Left renal pelvis (tissue), 4 donors: Measurements from ENCODE around the gene KRT10. TPM values are rescaled to one million over a fixed set of nuclear protein-coding genes. Genes with fewer than 3 reads are reported as not detected.

ENCODE experiments used
- polyA plus RNA-seq, 4 donors: library from polyadenylated mRNA; unstranded; fragments of 120-200 nt; gene quantifications; one replicate each; pipeline ENCODE4 v1.2.1, GENCODE V29; 2013; ENCODE audit not compliant: insufficient read length in 4 of 4

Gene KRT10
- polyA plus RNA-seq, 4 donors, result 49.3 to 60.0 (median 58.1) TPM

Other genes with a start within 250 kb of the KRT10 start
- gene SMARCE1, start 174.8 kb downstream of the KRT10 start, polyA plus RNA-seq, result 100 to 1,000 TPM; 247 to 327 (median 263) TPM
- gene KRT222, start 157.4 kb downstream of the KRT10 start, polyA plus RNA-seq, result 1 to 10 TPM in 1 of 4 donors, under 1 TPM in 3; 0.09 to 1.7 (median 0.24) TPM
- under 1 TPM in 1 of 4 donors, not detected in 3; 0.18 TPM for gene KRT24, start 118.9 kb downstream of the KRT10 start, polyA plus RNA-seq
- gene KRT25, start 67.3 kb downstream of the KRT10 start, polyA plus RNA-seq, result under 1 TPM in 1 of 4 donors, not detected in 3; 0.68 TPM
- gene KRT26, start 50.4 kb downstream of the KRT10 start, polyA plus RNA-seq, result not detected
- under 1 TPM in 2 of 4 donors, not detected in 2; 0.24 to 0.53 TPM for gene KRT27, start 40.1 kb downstream of the KRT10 start, polyA plus RNA-seq
- under 1 TPM in 1 of 4 donors, not detected in 3; 0.19 TPM for gene KRT28, start 22.7 kb downstream of the KRT10 start, polyA plus RNA-seq
- gene KRT12, start 44.6 kb upstream of the KRT10 start, polyA plus RNA-seq, result under 1 TPM in 2 of 4 donors, not detected in 2; 0.10 to 0.27 TPM
- 1 to 10 TPM in 1 of 4 donors, under 1 TPM in 2, not detected in 1; 0.09 to 2.0 (median 0.58) TPM for gene KRT20, start 62.6 kb upstream of the KRT10 start, polyA plus RNA-seq
- gene KRT23, start 115.0 kb upstream of the KRT10 start, polyA plus RNA-seq, result 1 to 10 TPM in 2 of 4 donors, under 1 TPM in 2; 0.52 to 2.1 (median 1.0) TPM
- not detected for gene KRT39, start 144.3 kb upstream of the KRT10 start, polyA plus RNA-seq
- under 1 TPM in 1 of 4 donors, not detected in 3; 0.07 TPM for gene KRT40, start 161.7 kb upstream of the KRT10 start, polyA plus RNA-seq
- gene KRTAP3-3, start 171.6 kb upstream of the KRT10 start, polyA plus RNA-seq, result not detected
- gene KRTAP3-2, start 177.3 kb upstream of the KRT10 start, polyA plus RNA-seq, result not detected
- not detected for gene KRTAP3-1, start 186.5 kb upstream of the KRT10 start, polyA plus RNA-seq
- not detected for gene KRTAP1-5, start 204.6 kb upstream of the KRT10 start, polyA plus RNA-seq
- not detected for gene KRTAP1-4, start 207.6 kb upstream of the KRT10 start, polyA plus RNA-seq
- not detected for gene KRTAP1-3, start 212.3 kb upstream of the KRT10 start, polyA plus RNA-seq
- not detected for gene KRTAP1-1, start 218.8 kb upstream of the KRT10 start, polyA plus RNA-seq
- not detected for gene KRTAP2-1, start 224.7 kb upstream of the KRT10 start, polyA plus RNA-seq
- gene KRTAP2-2, start 232.6 kb upstream of the KRT10 start, polyA plus RNA-seq, result not detected
- gene KRTAP2-3, start 237.5 kb upstream of the KRT10 start, polyA plus RNA-seq, result not detected
- not detected for gene KRTAP2-4, start 243.3 kb upstream of the KRT10 start, polyA plus RNA-seq